Glutamatergic neuron (in vitro differentiated cells): ENCODE results near the gene SPACA4. TPM values are rescaled to one million over a fixed set of nuclear protein-coding genes. Genes with fewer than 3 reads are reported as not detected.

Experiments
- DNase-seq: peaks from one replicate; pipeline ENCODE4 v3.0.0; 2022
- H3K27ac Mint-ChIP-seq: one replicate; pipeline ENCODE4 v1.8.0; 2020; ENCODE audit warnings: mild to moderate bottlenecking, mixed read lengths, inconsistent platforms; ENCODE audit not compliant: unreplicated experiment
- H3K27me3 Mint-ChIP-seq: one replicate; pipeline ENCODE4 v1.8.0; 2020; ENCODE audit warnings: mild to moderate bottlenecking, moderate library complexity, mixed read lengths, inconsistent platforms; ENCODE audit not compliant: unreplicated experiment
- H3K36me3 Mint-ChIP-seq: one replicate; pipeline ENCODE4 v1.8.0; 2020; ENCODE audit warnings: mild to moderate bottlenecking, mixed read lengths, inconsistent platforms; ENCODE audit not compliant: unreplicated experiment
- H3K4me1 Mint-ChIP-seq: one replicate; pipeline ENCODE4 v1.8.0; 2020; ENCODE audit warnings: mild to moderate bottlenecking, low read depth, mixed read lengths, inconsistent platforms; ENCODE audit not compliant: unreplicated experiment
- H3K4me3 Mint-ChIP-seq: one replicate; pipeline ENCODE4 v1.8.0; 2020; ENCODE audit warnings: mild to moderate bottlenecking, mixed read lengths, inconsistent platforms; ENCODE audit not compliant: unreplicated experiment
- H3K9me3 Mint-ChIP-seq: one replicate; pipeline ENCODE4 v1.8.0; 2020; ENCODE audit warnings: mild to moderate bottlenecking, moderate library complexity, mixed read lengths, inconsistent platforms; ENCODE audit not compliant: unreplicated experiment
- total RNA-seq: library from RNA; stranded (reverse); fragmentation: NEBNext Ultra II Directional; extraction: Animal tissue kit (Norgen Biotek cat#: 25700); gene quantifications from one replicate; pipeline ENCODE4 v1.2.1, GENCODE V29; 2021; ENCODE audit not compliant: unreplicated experiment
- TF ChIP-seq, protein P1 (sequence below): fragments of 200-600 bp; sonication (generic); IDR thresholded peaks from one replicate; pipeline ENCODE4 v1.5.0; 2021; ENCODE audit not compliant: partially characterized antibody, unreplicated experiment

SPACA4 gene
- total RNA-seq, 1 donor from 2014 or later, result not detected

DNA sequence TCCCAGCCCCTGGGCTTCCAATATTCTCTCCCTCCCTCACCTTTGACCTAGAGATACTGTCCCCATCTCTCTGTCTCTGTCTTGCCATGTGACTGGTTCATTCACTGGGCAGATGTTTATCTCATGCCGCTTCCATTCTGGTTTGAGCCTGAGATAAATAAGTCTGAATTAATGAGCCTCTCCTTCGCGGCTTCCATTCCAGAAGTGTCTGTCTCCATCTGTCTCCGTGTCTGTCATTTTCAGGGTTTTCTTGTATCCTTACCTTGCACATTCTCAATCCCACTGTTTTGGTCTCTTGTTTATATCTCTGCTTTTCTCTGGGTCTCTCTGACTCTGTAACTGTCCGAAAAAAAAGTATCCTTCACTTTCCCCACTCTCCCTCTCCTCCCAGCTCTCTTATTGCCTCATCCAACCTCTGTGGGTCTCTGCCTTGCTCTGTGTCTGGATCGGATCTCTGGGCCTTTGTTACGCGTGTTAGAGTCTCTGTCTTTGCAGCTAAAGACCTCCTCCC, 17.1 kb downstream of the SPACA4 start:
- DNase-seq, result no peak
- TF ChIP-seq, protein P1, sequence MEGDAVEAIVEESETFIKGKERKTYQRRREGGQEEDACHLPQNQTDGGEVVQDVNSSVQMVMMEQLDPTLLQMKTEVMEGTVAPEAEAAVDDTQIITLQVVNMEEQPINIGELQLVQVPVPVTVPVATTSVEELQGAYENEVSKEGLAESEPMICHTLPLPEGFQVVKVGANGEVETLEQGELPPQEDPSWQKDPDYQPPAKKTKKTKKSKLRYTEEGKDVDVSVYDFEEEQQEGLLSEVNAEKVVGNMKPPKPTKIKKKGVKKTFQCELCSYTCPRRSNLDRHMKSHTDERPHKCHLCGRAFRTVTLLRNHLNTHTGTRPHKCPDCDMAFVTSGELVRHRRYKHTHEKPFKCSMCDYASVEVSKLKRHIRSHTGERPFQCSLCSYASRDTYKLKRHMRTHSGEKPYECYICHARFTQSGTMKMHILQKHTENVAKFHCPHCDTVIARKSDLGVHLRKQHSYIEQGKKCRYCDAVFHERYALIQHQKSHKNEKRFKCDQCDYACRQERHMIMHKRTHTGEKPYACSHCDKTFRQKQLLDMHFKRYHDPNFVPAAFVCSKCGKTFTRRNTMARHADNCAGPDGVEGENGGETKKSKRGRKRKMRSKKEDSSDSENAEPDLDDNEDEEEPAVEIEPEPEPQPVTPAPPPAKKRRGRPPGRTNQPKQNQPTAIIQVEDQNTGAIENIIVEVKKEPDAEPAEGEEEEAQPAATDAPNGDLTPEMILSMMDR, result no peak
- H3K9me3 Mint-ChIP-seq, result peaks cover 19% of the 10 kb centered on the region

DNA sequence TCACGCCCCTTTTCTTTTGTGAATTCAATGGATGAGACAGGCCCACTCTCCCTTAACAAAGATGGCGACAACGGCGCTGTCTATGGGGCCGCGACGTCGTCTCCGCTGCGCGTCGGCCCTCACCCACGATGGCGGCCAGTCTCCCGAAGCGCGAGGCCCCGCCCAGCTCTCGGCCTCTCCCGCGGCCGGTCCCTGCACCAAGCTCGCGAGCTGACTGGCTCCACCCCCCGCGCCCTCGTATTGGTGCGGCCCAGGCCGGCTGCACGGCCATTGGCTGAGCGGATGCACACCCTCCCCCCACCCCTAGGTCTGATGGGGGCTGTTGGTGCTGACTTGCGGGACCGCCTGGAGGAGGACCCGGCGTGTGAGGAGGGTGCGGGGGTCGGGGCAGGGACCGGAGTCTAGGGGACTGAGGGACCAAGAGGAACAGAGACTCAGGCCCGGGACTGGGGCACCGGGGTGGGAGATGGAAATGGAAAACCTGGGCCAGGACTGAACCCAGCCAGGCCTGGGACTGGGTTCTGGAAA, 17.6 kb downstream of the SPACA4 start:
- Mint-ChIP-seq H3K9me3 (peaks cover 15% of the 10 kb centered on the region), H3K27me3 (peaks cover 12% of the 10 kb centered on the region), H3K4me3 (peak overlapping the region; percentile 98), H3K4me1 (peaks cover 28% of the 10 kb centered on the region), H3K27ac (peak overlapping the region; percentile 100), H3K36me3 (no peaks in the 10 kb centered on the region)
- TF ChIP-seq, protein P1, result no peak
- DNase-seq, result peak; percentile 100

More for the DNA sequence above, 17.1 kb downstream of the SPACA4 start:
- peaks cover 28% of the 10 kb centered on the region for H3K4me1 Mint-ChIP-seq
- peak overlapping the region; percentile 98 for H3K4me3 Mint-ChIP-seq
- peaks cover 11% of the 10 kb centered on the region for H3K27me3 Mint-ChIP-seq
- no peaks in the 10 kb centered on the region for H3K36me3 Mint-ChIP-seq
- H3K27ac Mint-ChIP-seq, result peak overlapping the region; percentile 100

DNA sequence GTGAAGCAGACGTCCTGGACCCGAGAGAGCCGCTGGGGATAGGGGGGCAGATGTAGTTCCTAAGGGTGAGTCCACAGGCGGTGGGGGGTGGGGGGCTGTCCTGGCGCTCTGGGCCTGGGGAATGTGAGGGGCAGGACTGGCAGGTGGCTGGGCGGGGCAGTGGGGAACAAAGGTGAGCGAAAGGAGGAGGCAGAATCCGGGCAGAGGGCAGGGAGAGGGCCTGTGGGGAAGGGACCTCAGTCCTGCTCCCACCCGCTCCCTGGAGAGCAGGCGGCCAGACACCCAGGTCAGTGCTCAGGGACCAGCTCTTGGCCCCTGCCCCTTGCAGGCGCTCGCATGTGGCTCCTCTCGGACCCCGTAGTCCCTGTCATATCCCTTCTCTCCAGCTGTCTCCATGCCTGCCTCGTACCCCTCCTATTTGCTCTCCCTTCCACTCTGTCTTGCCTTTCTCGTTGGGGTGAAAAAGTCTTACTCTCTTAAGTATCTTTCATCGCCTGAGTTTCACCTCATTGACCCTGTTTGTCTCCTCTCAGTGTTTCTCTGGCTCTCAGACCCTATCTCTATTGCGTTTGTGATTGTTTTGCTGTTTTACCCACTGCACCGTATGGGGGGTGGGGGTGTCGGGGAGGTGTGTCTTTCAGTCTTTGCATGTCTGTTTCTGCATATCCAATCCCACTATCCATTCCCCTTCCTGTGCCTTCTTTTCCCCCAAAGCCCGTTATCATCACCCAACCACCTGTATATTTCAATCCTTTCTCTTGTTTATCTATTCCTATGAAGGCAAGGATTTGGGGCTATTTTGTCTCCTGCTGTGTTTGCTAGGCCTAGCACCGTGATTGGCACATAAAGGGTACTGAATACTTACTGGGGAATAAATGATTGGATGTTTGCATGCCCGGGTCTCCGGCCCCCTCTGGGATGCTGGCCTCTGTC, 18.5 kb downstream of the SPACA4 start:
- Mint-ChIP-seq H3K4me1 (peaks cover 24% of the 10 kb centered on the region), H3K27ac (peak overlapping the region; percentile 90), H3K27me3 (peaks cover 12% of the 10 kb centered on the region), H3K36me3 (no peaks in the 10 kb centered on the region), H3K9me3 (peaks cover 13% of the 10 kb centered on the region), H3K4me3 (peak overlapping the region; percentile 98)
- peak; percentile 54 for DNase-seq
- TF ChIP-seq, protein P1, result no peak

DNA sequence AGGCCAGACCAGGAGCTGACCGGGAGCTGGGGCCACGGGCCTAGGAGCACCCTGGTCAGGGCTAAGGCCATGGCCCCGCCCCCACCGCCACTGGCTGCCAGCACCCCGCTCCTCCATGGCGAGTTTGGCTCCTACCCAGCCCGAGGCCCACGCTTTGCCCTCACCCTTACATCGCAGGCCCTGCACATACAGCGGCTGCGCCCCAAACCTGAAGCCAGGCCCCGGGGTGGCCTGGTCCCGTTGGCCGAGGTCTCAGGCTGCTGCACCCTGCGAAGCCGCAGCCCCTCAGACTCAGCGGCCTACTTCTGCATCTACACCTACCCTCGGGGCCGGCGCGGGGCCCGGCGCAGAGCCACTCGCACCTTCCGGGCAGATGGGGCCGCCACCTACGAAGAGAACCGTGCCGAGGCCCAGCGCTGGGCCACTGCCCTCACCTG, 19.4 kb downstream of the SPACA4 start:
- H3K9me3 Mint-ChIP-seq, result peaks cover 13% of the 10 kb centered on the region
- peaks cover 27% of the 10 kb centered on the region for H3K4me1 Mint-ChIP-seq
- peaks cover 12% of the 10 kb centered on the region for H3K27me3 Mint-ChIP-seq
- H3K36me3 Mint-ChIP-seq, result no peaks in the 10 kb centered on the region
- TF ChIP-seq, protein P1, result no peak
- H3K4me3 Mint-ChIP-seq, result peak overlapping the region; percentile 98
- DNase-seq, result no peak
- no peak overlapping the region for H3K27ac Mint-ChIP-seq
